Smooth muscle cell (in vitro differentiated cells): Measurements from ENCODE around the gene CRYL1. TPM values are rescaled to one million over a fixed set of nuclear protein-coding genes. Genes with fewer than 3 reads are reported as not detected.

Source experiments
- DNase-seq: peaks from one replicate; lab custom pipeline; 2025; ENCODE audit not compliant: unreplicated experiment; lab: John Stamatoyannopoulos, UW
- H2AFZ ChIP-seq: fragments of 200-600 bp; sonication (generic); 2 replicates; pipeline ENCODE4 v1.6.0; 2016; ENCODE audit warnings: antibody characterized with exemption, low read depth, mild to moderate bottlenecking
- H3F3A ChIP-seq: fragments of 200-600 bp; sonication (generic); 2 replicates; pipeline ENCODE4 v1.6.0; 2017; ENCODE audit warnings: antibody characterized with exemption, low read depth
- H3K27ac ChIP-seq: fragments of 200-600 bp; sonication (generic); 2 replicates; pipeline ENCODE4 v1.5.1; 2016; ENCODE audit warnings: low read depth, mild to moderate bottlenecking
- H3K27me3 ChIP-seq: fragments of 200-600 bp; sonication (generic); 2 replicates; pipeline ENCODE4 v1.6.1; 2016; ENCODE audit warnings: low read depth, mild to moderate bottlenecking
- H3K36me3 ChIP-seq: fragments of 200-600 bp; sonication (generic); 2 replicates; pipeline ENCODE4 v1.5.1; 2016; ENCODE audit warnings: low read depth
- H3K4me1 ChIP-seq: fragments of 200-600 bp; sonication (generic); 2 replicates; pipeline ENCODE4 v1.5.1; 2016; ENCODE audit warnings: low read depth
- H3K4me2 ChIP-seq: fragments of 200-600 bp; sonication (generic); 2 replicates; pipeline ENCODE4 v1.6.0; 2016; ENCODE audit warnings: mild to moderate bottlenecking
- H3K4me3 ChIP-seq: fragments of 200-600 bp; sonication (generic); 2 replicates; pipeline ENCODE4 v1.5.1; 2016; ENCODE audit warnings: mild to moderate bottlenecking
- H3K79me2 ChIP-seq: fragments of 200-600 bp; sonication (generic); 2 replicates; pipeline ENCODE4 v1.6.0; 2016; ENCODE audit warnings: low read depth, mild to moderate bottlenecking
- H3K9ac ChIP-seq: fragments of 200-600 bp; sonication (generic); 2 replicates; pipeline ENCODE4 v1.6.0; 2016; ENCODE audit warnings: low read depth
- H3K9me3 ChIP-seq: fragments of 200-600 bp; sonication (generic); replicated peaks from 2 replicates; pipeline ENCODE4 v1.5.1; 2016; ENCODE audit warnings: low read depth
- H4K20me1 ChIP-seq: fragments of 200-600 bp; sonication (generic); 2 replicates; pipeline ENCODE4 v1.6.0; 2016; ENCODE audit warnings: low read depth
- WGBS: methylation state at CpG from one replicate; pipeline ENCODE4 v1.1.7; 2016; ENCODE audit warnings: low lambda C conversion rate; 5-methylcytosine and 5-hydroxymethylcytosine counted together
- polyA plus RNA-seq: library from polyadenylated mRNA; unstranded; fragments of >200 nt; fragmentation: Nextera tagmentation; extraction: Ambion mirVana; gene quantifications from 2 replicates; pipeline ENCODE4 v1.2.1, GENCODE V29; 2016
- total RNA-seq: library from RNA; depleted of rRNA; stranded (reverse); fragments of >200 nt; gene quantifications from 2 replicates; pipeline ENCODE4 v1.2.3, GENCODE V29; 2014
- TF ChIP-seq, protein P1 (sequence below): fragments of 200-600 bp; sonication (generic); IDR thresholded peaks from 2 replicates; pipeline ENCODE4 v1.5.1; 2017; ENCODE audit warnings: borderline replicate concordance, mild to moderate bottlenecking, antibody characterized with exemption; ENCODE audit not compliant: insufficient read depth, poor library complexity, severe bottlenecking

CRYL1 gene
- total and polyA plus RNA-seq, 2 experiments from 2014 or later, result 6.5 to 12.4 TPM

GRCh38 chr13:20431687-20432384 is 93.8 kb downstream of the CRYL1 start:
- Histone ChIP-seq H3F3A (no peaks in the 10 kb centered on the region), H3K27me3 (no peaks in the 10 kb centered on the region), H4K20me1 (no peaks in the 10 kb centered on the region), H3K9me3 (no peaks in the 10 kb centered on the region), H2AFZ (no peak overlapping the region), H3K9ac (no peak overlapping the region), H3K36me3 (no peaks in the 10 kb centered on the region), H3K27ac (no peak overlapping the region), H3K4me3 (no peak overlapping the region), H3K4me1 (peaks cover 2% of the 10 kb centered on the region), H3K79me2 (no peaks in the 10 kb centered on the region), H3K4me2 (no peak overlapping the region)
- WGBS, result 94% methylated on average over 15 of the region's 15 CpGs
- DNase-seq, result no peak
- TF ChIP-seq, protein P1, sequence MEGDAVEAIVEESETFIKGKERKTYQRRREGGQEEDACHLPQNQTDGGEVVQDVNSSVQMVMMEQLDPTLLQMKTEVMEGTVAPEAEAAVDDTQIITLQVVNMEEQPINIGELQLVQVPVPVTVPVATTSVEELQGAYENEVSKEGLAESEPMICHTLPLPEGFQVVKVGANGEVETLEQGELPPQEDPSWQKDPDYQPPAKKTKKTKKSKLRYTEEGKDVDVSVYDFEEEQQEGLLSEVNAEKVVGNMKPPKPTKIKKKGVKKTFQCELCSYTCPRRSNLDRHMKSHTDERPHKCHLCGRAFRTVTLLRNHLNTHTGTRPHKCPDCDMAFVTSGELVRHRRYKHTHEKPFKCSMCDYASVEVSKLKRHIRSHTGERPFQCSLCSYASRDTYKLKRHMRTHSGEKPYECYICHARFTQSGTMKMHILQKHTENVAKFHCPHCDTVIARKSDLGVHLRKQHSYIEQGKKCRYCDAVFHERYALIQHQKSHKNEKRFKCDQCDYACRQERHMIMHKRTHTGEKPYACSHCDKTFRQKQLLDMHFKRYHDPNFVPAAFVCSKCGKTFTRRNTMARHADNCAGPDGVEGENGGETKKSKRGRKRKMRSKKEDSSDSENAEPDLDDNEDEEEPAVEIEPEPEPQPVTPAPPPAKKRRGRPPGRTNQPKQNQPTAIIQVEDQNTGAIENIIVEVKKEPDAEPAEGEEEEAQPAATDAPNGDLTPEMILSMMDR, result no peak

- no peak overlapping the region for H3K27ac ChIP-seq
- H3K4me3 ChIP-seq, result no peak overlapping the region
- H3K4me1 ChIP-seq, result peaks cover 8% of the 10 kb centered on the region
- WGBS, result 96% methylated on average over 16 of the region's 16 CpGs
- H3K79me2 ChIP-seq, result no peaks in the 10 kb centered on the region
- H2AFZ ChIP-seq, result no peak overlapping the region
- no peak for DNase-seq
- no peaks in the 10 kb centered on the region for H3F3A ChIP-seq
- no peaks in the 10 kb centered on the region for H3K27me3 ChIP-seq
- H3K4me2 ChIP-seq, result no peak overlapping the region
- H4K20me1 ChIP-seq, result no peaks in the 10 kb centered on the region
- no peak overlapping the region for H3K9ac ChIP-seq
- TF ChIP-seq, protein P1, result no peak
- H3K36me3 ChIP-seq, result no peaks in the 10 kb centered on the region
- H3K9me3 ChIP-seq, result no peaks in the 10 kb centered on the region
Observed at GRCh38 chr13:20431080-20431479, 94.6 kb downstream of the CRYL1 start.

DNA sequence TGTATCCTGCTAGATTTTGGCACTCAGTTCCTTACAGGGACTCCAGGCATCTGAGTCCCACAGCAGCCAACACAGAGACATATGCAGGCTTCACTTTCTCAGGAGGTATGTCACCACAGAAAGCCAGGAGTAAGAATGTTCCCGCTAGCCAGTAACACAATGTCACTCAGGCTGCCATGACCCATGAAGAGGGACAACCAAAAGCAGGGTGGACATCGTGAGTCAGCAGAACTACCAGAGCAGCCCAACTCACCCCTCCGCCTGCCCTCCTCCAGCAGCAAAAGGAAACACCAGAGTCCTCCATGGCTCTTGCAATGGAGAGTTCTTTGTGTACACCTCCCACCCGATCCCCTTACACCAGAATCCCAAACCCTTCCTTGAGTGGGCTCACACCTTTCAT is 95.4 kb downstream of the CRYL1 start:
- TF ChIP-seq, protein P1, result no peak
- H3K27me3 ChIP-seq, result no peaks in the 10 kb centered on the region
- no peak for DNase-seq
- no peaks in the 10 kb centered on the region for H3K9me3 ChIP-seq
- no peak overlapping the region for H2AFZ ChIP-seq
- H3K9ac ChIP-seq, result no peak overlapping the region
- no peak overlapping the region for H3K27ac ChIP-seq
- no peaks in the 10 kb centered on the region for H3K36me3 ChIP-seq
- H3K4me2 ChIP-seq, result no peak overlapping the region
- no peaks in the 10 kb centered on the region for H3K79me2 ChIP-seq
- H3K4me1 ChIP-seq, result peaks cover 16% of the 10 kb centered on the region
- WGBS, result 91% methylated on average over 4 of the region's 4 CpGs
- no peaks in the 10 kb centered on the region for H3F3A ChIP-seq
- H4K20me1 ChIP-seq, result no peaks in the 10 kb centered on the region
- H3K4me3 ChIP-seq, result no peak overlapping the region

- no peak overlapping the region for H3K4me3 ChIP-seq
- no peaks in the 10 kb centered on the region for H4K20me1 ChIP-seq
- H3K9ac ChIP-seq, result no peak overlapping the region
- H3K4me2 ChIP-seq, result no peak overlapping the region
- H2AFZ ChIP-seq, result no peak overlapping the region
- WGBS, result 97% methylated on average over 9 of the region's 9 CpGs
- H3K36me3 ChIP-seq, result no peaks in the 10 kb centered on the region
- TF ChIP-seq, protein P1, result no peak
- no peaks in the 10 kb centered on the region for H3F3A ChIP-seq
- H3K9me3 ChIP-seq, result no peaks in the 10 kb centered on the region
- DNase-seq, result no peak
- H3K4me1 ChIP-seq, result peaks cover 20% of the 10 kb centered on the region
- no peaks in the 10 kb centered on the region for H3K79me2 ChIP-seq
- no peak overlapping the region for H3K27ac ChIP-seq
- no peaks in the 10 kb centered on the region for H3K27me3 ChIP-seq
Observed at GRCh38 chr13:20429682-20430081, 96.0 kb downstream of the CRYL1 start.
